Loucy (cell line): ENCODE results near the gene MFAP3.

Source experiments
- H2AFZ ChIP-seq: fragments of 200-600 bp; sonication (generic); 2 replicates; pipeline ENCODE4 v1.6.0; 2016; ENCODE audit warnings: antibody characterized with exemption, mild to moderate bottlenecking, low read length, moderate library complexity
- H3F3A ChIP-seq: fragments of 200-600 bp; 2 replicates; pipeline ENCODE4 v1.6.0; 2016; ENCODE audit warnings: antibody characterized with exemption, low read depth, mild to moderate bottlenecking
- H3K27me3 ChIP-seq: fragments of 200-600 bp; sonication (generic); 2 replicates; pipeline ENCODE4 v1.6.1; 2014; ENCODE audit warnings: low read length, mild to moderate bottlenecking; ENCODE audit not compliant: insufficient read depth, poor library complexity, severe bottlenecking
- H3K36me3 ChIP-seq: fragments of 200-600 bp; sonication (generic); 2 replicates; pipeline ENCODE4 v1.6.1; 2016; ENCODE audit warnings: low read length; ENCODE audit not compliant: insufficient read depth
- H3K4me1 ChIP-seq: fragments of 200-600 bp; sonication (generic); 2 replicates; pipeline ENCODE4 v1.5.1; 2014; ENCODE audit warnings: low read length, mild to moderate bottlenecking; ENCODE audit not compliant: insufficient read depth, poor library complexity, severe bottlenecking
- H3K4me2 ChIP-seq: fragments of 200-600 bp; sonication (generic); 2 replicates; pipeline ENCODE4 v1.6.0; 2014; ENCODE audit warnings: antibody characterized with exemption, low read length, low read depth, mild to moderate bottlenecking; ENCODE audit not compliant: poor library complexity, severe bottlenecking
- H3K4me3 ChIP-seq: fragments of 200-600 bp; sonication (generic); 2 replicates; pipeline ENCODE4 v1.5.1; 2014; ENCODE audit warnings: low read length, mild to moderate bottlenecking, mixed read lengths; ENCODE audit not compliant: poor library complexity, severe bottlenecking
- H3K79me2 ChIP-seq: fragments of 200-600 bp; sonication (generic); 2 replicates; pipeline ENCODE4 v1.6.1; 2014; ENCODE audit warnings: low read length; ENCODE audit not compliant: insufficient read depth
- H3K9ac ChIP-seq: fragments of 200-600 bp; sonication (generic); 2 replicates; pipeline ENCODE4 v1.6.0; 2014; ENCODE audit warnings: mild to moderate bottlenecking, low read depth, low read length, moderate library complexity; ENCODE audit not compliant: poor library complexity, severe bottlenecking
- H3K9me2 ChIP-seq: fragments of 200-600 bp; sonication (generic); replicated peaks from 2 replicates; pipeline ENCODE4 v1.6.1; 2016; ENCODE audit warnings: low read depth, low read length, mixed read lengths
- H3K9me3 ChIP-seq: fragments of 200-600 bp; sonication (generic); 2 replicates; pipeline ENCODE4 v1.6.1; 2014; ENCODE audit warnings: mild to moderate bottlenecking, antibody characterized with exemption, low read length, low read depth; ENCODE audit not compliant: insufficient read depth
- H4K20me1 ChIP-seq: fragments of 200-600 bp; sonication (generic); 2 replicates; pipeline ENCODE4 v1.6.0; 2014; ENCODE audit warnings: antibody characterized with exemption, low read length, mild to moderate bottlenecking; ENCODE audit not compliant: insufficient read depth, poor library complexity, severe bottlenecking
- EZH2phosphoT487 ChIP-seq: fragments of 200-600 bp; IDR thresholded peaks from 2 replicates; pipeline ENCODE4 v1.6.1; 2018; ENCODE audit warnings: antibody characterized with exemption, mild to moderate bottlenecking, moderate library complexity, borderline replicate concordance
- TF ChIP-seq, protein P1 (sequence below): fragments of 200-600 bp; sonication (generic); conservative IDR thresholded peaks from 2 replicates; pipeline ENCODE4 v1.5.1; 2014; ENCODE audit warnings: mild to moderate bottlenecking, antibody characterized with exemption, low read length

Gene MFAP3

DNA sequence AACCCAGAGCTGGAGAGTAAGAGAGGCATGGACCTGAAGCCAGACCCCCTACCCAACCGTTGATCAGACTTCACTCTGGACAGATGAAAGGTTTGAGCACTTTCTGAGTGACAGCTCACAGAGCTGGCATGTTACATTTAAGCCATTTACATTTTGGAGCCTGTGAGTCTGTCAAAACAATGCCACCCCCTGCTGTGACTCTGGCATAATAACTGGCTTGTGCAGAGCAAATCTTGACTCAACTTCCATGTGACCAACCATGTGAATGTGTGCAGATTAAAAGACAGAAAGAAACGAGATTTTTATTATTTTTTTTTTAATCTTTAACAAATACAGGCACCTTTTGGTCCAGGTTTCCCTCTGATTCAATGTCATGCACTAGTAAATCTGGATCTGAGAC lies 48.5 kb downstream of the MFAP3 start:
- Histone ChIP-seq H4K20me1 (no peaks in the 10 kb centered on the region), H3K9me2 (no peaks in the 10 kb centered on the region), H3K9ac (no peak overlapping the region), H3K9me3 (no peaks in the 10 kb centered on the region), H2AFZ (no peak overlapping the region), H3K4me1 (no peaks in the 10 kb centered on the region), H3K27me3 (no peaks in the 10 kb centered on the region), H3K4me3 (no peak overlapping the region), H3K4me2 (no peak overlapping the region), H3K36me3 (no peaks in the 10 kb centered on the region), H3F3A (no peaks in the 10 kb centered on the region), H3K79me2 (no peaks in the 10 kb centered on the region)
- no peak for TF ChIP-seq EZH2phosphoT487
- TF ChIP-seq, protein P1, sequence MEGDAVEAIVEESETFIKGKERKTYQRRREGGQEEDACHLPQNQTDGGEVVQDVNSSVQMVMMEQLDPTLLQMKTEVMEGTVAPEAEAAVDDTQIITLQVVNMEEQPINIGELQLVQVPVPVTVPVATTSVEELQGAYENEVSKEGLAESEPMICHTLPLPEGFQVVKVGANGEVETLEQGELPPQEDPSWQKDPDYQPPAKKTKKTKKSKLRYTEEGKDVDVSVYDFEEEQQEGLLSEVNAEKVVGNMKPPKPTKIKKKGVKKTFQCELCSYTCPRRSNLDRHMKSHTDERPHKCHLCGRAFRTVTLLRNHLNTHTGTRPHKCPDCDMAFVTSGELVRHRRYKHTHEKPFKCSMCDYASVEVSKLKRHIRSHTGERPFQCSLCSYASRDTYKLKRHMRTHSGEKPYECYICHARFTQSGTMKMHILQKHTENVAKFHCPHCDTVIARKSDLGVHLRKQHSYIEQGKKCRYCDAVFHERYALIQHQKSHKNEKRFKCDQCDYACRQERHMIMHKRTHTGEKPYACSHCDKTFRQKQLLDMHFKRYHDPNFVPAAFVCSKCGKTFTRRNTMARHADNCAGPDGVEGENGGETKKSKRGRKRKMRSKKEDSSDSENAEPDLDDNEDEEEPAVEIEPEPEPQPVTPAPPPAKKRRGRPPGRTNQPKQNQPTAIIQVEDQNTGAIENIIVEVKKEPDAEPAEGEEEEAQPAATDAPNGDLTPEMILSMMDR: no peak

DNA sequence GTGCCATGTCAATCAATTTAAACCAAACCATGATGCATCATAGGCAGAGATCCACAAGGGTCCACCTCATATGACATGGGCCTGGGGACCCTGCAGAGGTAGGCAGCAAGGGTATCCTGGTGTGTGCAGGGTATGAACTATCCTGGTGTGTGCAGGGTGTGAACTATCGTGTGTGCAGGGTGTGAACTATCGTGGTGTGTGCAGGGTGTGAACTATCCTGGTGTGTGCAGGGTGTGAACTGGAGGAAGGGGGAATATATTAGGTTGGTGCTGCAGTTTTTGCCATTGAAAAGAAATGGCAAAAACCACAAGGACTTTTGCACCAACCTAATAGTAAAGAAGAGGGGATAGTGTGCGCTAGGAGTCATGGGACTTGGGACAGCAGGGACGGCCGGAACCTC lies 50.0 kb downstream of the MFAP3 start:
- Histone ChIP-seq H3K4me1 (no peaks in the 10 kb centered on the region), H3K9me2 (no peaks in the 10 kb centered on the region), H3F3A (no peaks in the 10 kb centered on the region), H3K36me3 (no peaks in the 10 kb centered on the region), H3K4me2 (no peak overlapping the region), H3K9ac (no peak overlapping the region), H3K79me2 (no peaks in the 10 kb centered on the region), H3K9me3 (no peaks in the 10 kb centered on the region), H3K27me3 (no peaks in the 10 kb centered on the region), H3K4me3 (no peak overlapping the region), H4K20me1 (no peaks in the 10 kb centered on the region), H2AFZ (no peak overlapping the region)
- TF ChIP-seq EZH2phosphoT487: no peak
- TF ChIP-seq, protein P1: no peak

DNA sequence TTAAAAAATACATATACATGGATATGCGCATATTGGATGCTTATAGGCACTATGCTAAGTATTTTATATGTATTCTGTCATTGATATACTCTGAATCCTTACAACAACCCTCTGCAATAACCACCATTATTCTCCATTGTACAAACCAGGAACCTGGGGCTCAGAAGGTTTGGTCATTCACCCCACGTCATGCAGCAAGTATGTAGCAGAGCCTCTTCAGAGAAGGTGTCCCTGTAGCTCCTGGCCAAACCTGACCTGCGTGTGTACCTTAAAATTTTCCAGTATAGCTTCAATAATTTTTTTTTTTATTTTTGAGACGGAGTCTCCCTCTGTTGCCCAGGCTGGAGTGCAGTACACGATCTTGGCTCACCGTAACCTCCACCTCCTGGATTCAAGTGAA lies 51.9 kb downstream of the MFAP3 start:
- Histone ChIP-seq H3K27me3 (no peaks in the 10 kb centered on the region), H3F3A (no peaks in the 10 kb centered on the region), H3K4me1 (no peaks in the 10 kb centered on the region), H3K9me2 (no peaks in the 10 kb centered on the region), H3K9ac (no peak overlapping the region), H3K4me3 (no peak overlapping the region), H3K36me3 (no peaks in the 10 kb centered on the region), H4K20me1 (no peaks in the 10 kb centered on the region), H3K79me2 (no peaks in the 10 kb centered on the region), H3K9me3 (no peaks in the 10 kb centered on the region), H2AFZ (no peak overlapping the region), H3K4me2 (no peak overlapping the region)
- no peak for TF ChIP-seq EZH2phosphoT487
- TF ChIP-seq, protein P1: no peak
